Activated CD4-positive, alpha-beta memory T cell treated with anti-CD3 and anti-CD28 coated beads for 36 hours (primary cell): Measurements from ENCODE around the gene MRM3. TPM values are rescaled to one million over a fixed set of nuclear protein-coding genes. Genes with fewer than 3 reads are reported as not detected.
"Not testable (repeated sequence)": the region's sequence is repeated elsewhere in the genome, so short reads cannot be mapped to it uniquely, and the experiment has no call there.

ENCODE experiments used
- CTCF ChIA-PET: fragments of 350-600 bp; sonication (Branson Sonifier 250); formaldehyde crosslinking; loops from one replicate; lab custom pipeline; 2021; ENCODE audit warnings: antibody characterized with exemption, inconsistent platforms; lab: Charles Lee
- POLR2A ChIA-PET: fragments of 350-600 bp; sonication (Branson Sonifier 250); formaldehyde crosslinking; loops from one replicate; lab custom pipeline; 2021; ENCODE audit warnings: antibody characterized with exemption; lab: Charles Lee
- DNase-seq: peaks from one replicate; pipeline ENCODE4 v3.0.0-alpha.2; 2020
- H3K27ac Mint-ChIP-seq: one replicate; pipeline ENCODE4 v1.8.0; 2021; ENCODE audit warnings: mixed read lengths
- H3K27me3 Mint-ChIP-seq: one replicate; pipeline ENCODE4 v1.8.0; 2021; ENCODE audit warnings: mixed read lengths
- H3K36me3 Mint-ChIP-seq: one replicate; pipeline ENCODE4 v1.8.0; 2021; ENCODE audit warnings: mixed read lengths
- H3K4me1 Mint-ChIP-seq: one replicate; pipeline ENCODE4 v1.8.0; 2021; ENCODE audit warnings: low read depth, mixed read lengths
- H3K4me3 Mint-ChIP-seq: one replicate; pipeline ENCODE4 v1.8.0; 2021; ENCODE audit warnings: mild to moderate bottlenecking, mixed read lengths
- H3K9me3 Mint-ChIP-seq: one replicate; pipeline ENCODE4 v1.8.0; 2021; ENCODE audit warnings: mixed read lengths
- intact Hi-C: fragments of 100-400 bp; cut with micrococcal nuclease; formaldehyde crosslinking; loops from one replicate; pipeline ENCODE4 v1.15.1; 2023
- total RNA-seq, 2 experiments: library from RNA; stranded (reverse); gene quantifications; one replicate each; pipeline ENCODE4 v1.2.3, GENCODE V29; 2021

Gene MRM3
- total RNA-seq, 2 experiments from 2014 or later, result 24.6 to 26.1 TPM

- ChIA-PET POLR2A (no interaction called here), CTCF (no interaction called here)
- Mint-ChIP-seq H3K4me3 (no peak overlapping the region), H3K27ac (no peak overlapping the region), H3K36me3 (no peaks in the 10 kb centered on the region), H3K9me3 (no peaks in the 10 kb centered on the region), H3K27me3 (no peaks in the 10 kb centered on the region), H3K4me1 (peaks cover 2% of the 10 kb centered on the region)
- intact Hi-C loops, result no loop called here
- DNase-seq, result no peak
Measured at GRCh38 chr17:799261-799660, 17.1 kb downstream of the MRM3 start.

- Mint-ChIP-seq H3K4me3 (no peak overlapping the region), H3K9me3 (no peaks in the 10 kb centered on the region), H3K36me3 (no peaks in the 10 kb centered on the region), H3K27ac (no peak overlapping the region), H3K4me1 (no peaks in the 10 kb centered on the region), H3K27me3 (no peaks in the 10 kb centered on the region)
- intact Hi-C loops, result no loop called here
- no peak for DNase-seq
- ChIA-PET CTCF (interaction anchor here (1.1 kb wide), 1 partner anchor 180 kb away, joined by 4 read pairs; no protein-coding TSS in a partner anchor), POLR2A (no interaction called here)
Measured at GRCh38 chr17:800446-801242, 18.5 kb downstream of the MRM3 start.

GRCh38 chr17:801660-802059 lies 19.5 kb downstream of the MRM3 start:
- Mint-ChIP-seq H3K4me3 (no peak overlapping the region), H3K27ac (no peak overlapping the region), H3K36me3 (no peaks in the 10 kb centered on the region), H3K4me1 (no peaks in the 10 kb centered on the region), H3K9me3 (no peaks in the 10 kb centered on the region), H3K27me3 (no peaks in the 10 kb centered on the region)
- intact Hi-C loops, result no loop called here
- no peak for DNase-seq
- ChIA-PET CTCF (interaction anchor here (0.5 kb wide), 1 partner anchor 174 kb away, joined by 3 read pairs; no protein-coding TSS in a partner anchor), POLR2A (no interaction called here)

- DNase-seq, result no peak
- H3K4me3 Mint-ChIP-seq, result no peak overlapping the region
- H3K27ac Mint-ChIP-seq, result no peak overlapping the region
- no peaks in the 10 kb centered on the region for H3K27me3 Mint-ChIP-seq
- ChIA-PET CTCF (no interaction called here), POLR2A (no interaction called here)
- no peaks in the 10 kb centered on the region for H3K36me3 Mint-ChIP-seq
- no peaks in the 10 kb centered on the region for H3K4me1 Mint-ChIP-seq
- H3K9me3 Mint-ChIP-seq, result no peaks in the 10 kb centered on the region
- intact Hi-C loops, result no loop called here
Measured at GRCh38 chr17:802481-802880, 20.3 kb downstream of the MRM3 start.

- Mint-ChIP-seq H3K4me3 (no peak overlapping the region), H3K9me3 (no peaks in the 10 kb centered on the region), H3K27me3 (no peaks in the 10 kb centered on the region), H3K36me3 (no peaks in the 10 kb centered on the region), H3K4me1 (no peaks in the 10 kb centered on the region), H3K27ac (no peak overlapping the region)
- no peak for DNase-seq
- ChIA-PET CTCF (no interaction called here), POLR2A (interaction anchor here (0.6 kb wide), 1 partner anchor 398 kb away, joined by 3 read pairs; no protein-coding TSS in a partner anchor)
- intact Hi-C loops, result no loop called here
Measured at GRCh38 chr17:802901-803881, 21.0 kb downstream of the MRM3 start.

GRCh38 chr17:804541-805435 lies 22.6 kb downstream of the MRM3 start:
- Mint-ChIP-seq H3K27ac (no peak overlapping the region), H3K27me3 (no peaks in the 10 kb centered on the region), H3K36me3 (no peaks in the 10 kb centered on the region), H3K4me3 (no peak overlapping the region), H3K4me1 (no peaks in the 10 kb centered on the region), H3K9me3 (no peaks in the 10 kb centered on the region)
- CTCF ChIA-PET, result no interaction called here
- intact Hi-C loops, result no loop called here
- POLR2A ChIA-PET, result no interaction called here
- no peak for DNase-seq

GRCh38 chr17:805886-806285 lies 23.7 kb downstream of the MRM3 start:
- CTCF ChIA-PET, result interaction anchor here (0.7 kb wide), 1 partner anchor 195 kb away, joined by 3 read pairs; no protein-coding TSS in a partner anchor

GRCh38 chr17:806346-806745 lies 24.2 kb downstream of the MRM3 start:
- Mint-ChIP-seq H3K4me3 (no peak overlapping the region), H3K36me3 (no peaks in the 10 kb centered on the region), H3K27me3 (no peaks in the 10 kb centered on the region), H3K27ac (no peak overlapping the region), H3K4me1 (no peaks in the 10 kb centered on the region), H3K9me3 (no peaks in the 10 kb centered on the region)
- ChIA-PET CTCF (interaction anchor here (0.7 kb wide), 1 partner anchor 195 kb away, joined by 3 read pairs; no protein-coding TSS in a partner anchor), POLR2A (no interaction called here)
- intact Hi-C loops, result no loop called here
- no peak for DNase-seq

More at GRCh38 chr17:805886-806285, 23.7 kb downstream of the MRM3 start:
- H3K27me3 Mint-ChIP-seq, H3K4me3 Mint-ChIP-seq, H3K4me1 Mint-ChIP-seq, DNase-seq, intact Hi-C loops, H3K9me3 Mint-ChIP-seq, POLR2A ChIA-PET, H3K36me3 Mint-ChIP-seq, H3K27ac Mint-ChIP-seq: not testable (repeated sequence)

- no peaks in the 10 kb centered on the region for H3K36me3 Mint-ChIP-seq
- ChIA-PET POLR2A (no interaction called here), CTCF (no interaction called here)
- intact Hi-C loops, result no loop called here
- H3K4me3 Mint-ChIP-seq, result no peak overlapping the region
- no peak for DNase-seq
- no peaks in the 10 kb centered on the region for H3K4me1 Mint-ChIP-seq
- H3K27ac Mint-ChIP-seq, result no peak overlapping the region
- no peaks in the 10 kb centered on the region for H3K27me3 Mint-ChIP-seq
- H3K9me3 Mint-ChIP-seq, result no peaks in the 10 kb centered on the region
Measured at GRCh38 chr17:806781-807522, 24.8 kb downstream of the MRM3 start.

GRCh38 chr17:807523-808294 lies 25.6 kb downstream of the MRM3 start:
- no peaks in the 10 kb centered on the region for H3K4me1 Mint-ChIP-seq
- no peak overlapping the region for H3K4me3 Mint-ChIP-seq
- no peaks in the 10 kb centered on the region for H3K36me3 Mint-ChIP-seq
- no peak overlapping the region for H3K27ac Mint-ChIP-seq
- no peak for DNase-seq
- CTCF ChIA-PET, result no interaction called here
- no peaks in the 10 kb centered on the region for H3K9me3 Mint-ChIP-seq
- peaks cover 2% of the 10 kb centered on the region for H3K27me3 Mint-ChIP-seq
- intact Hi-C loops, result no loop called here
- POLR2A ChIA-PET, result no interaction called here
